Stimulated activated CD8-positive, alpha-beta memory T cell treated with anti-CD3 and anti-CD28 coated beads, Interleukin-7, amount 100 ng/mL, for 48 hours (primary cell): ENCODE results near the gene CPSF3.

Source experiments
- DNase-seq, 2 donors: peaks; one replicate each; pipeline ENCODE4 v3.0.0-alpha.2; 2020; ENCODE audit warnings: low read depth in 1 of 2; ENCODE audit errors: extremely low read depth in 1 of 2

The CPSF3 gene

GRCh38 chr2:9423100-9423921 lies at the start of gene CPSF3, which contains the start of gene ITGB1BP1:
Gene CPSF3 (plus strand): TSS chr2:9423654. CDS start chr2:9423774, 120 bp downstream.
Gene ITGB1BP1 (minus strand): TSS chr2:9423528. CDS start chr2:9418697, 4,831 bp downstream.
- peak; percentile 95 to 97 for DNase-seq

- no peak for DNase-seq
Observed at GRCh38 chr2:9374071-9374730, 49.3 kb upstream of the CPSF3 start.

DNA sequence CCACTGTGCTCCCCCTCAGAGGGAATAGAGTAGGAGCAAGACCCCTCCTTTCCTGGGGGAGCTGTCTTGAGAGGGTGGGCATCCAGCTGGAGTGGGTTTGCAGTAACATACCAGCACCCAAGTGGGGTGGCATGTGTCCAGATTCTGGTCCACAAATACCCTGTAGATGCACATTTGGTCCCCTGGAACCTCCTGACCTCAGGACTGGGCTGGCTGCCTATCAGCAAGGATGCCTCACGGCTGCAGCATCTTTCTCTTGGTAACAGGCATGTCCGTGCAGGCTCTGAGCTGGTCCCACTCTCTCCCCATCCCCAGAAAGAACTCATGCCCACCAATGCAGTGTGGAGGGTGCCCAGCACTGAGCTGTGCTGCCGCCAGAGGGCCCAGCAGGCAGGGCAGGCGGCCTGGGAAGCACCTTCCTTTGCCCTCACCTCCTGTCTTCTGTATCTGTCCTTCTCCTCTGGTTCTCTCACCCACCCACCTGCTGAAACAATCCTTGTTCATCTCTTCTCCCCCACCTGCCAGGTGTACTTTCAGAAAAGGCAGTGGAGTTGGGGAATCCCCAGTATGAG lies 47.5 kb upstream of the CPSF3 start:
- DNase-seq: no peak

DNA sequence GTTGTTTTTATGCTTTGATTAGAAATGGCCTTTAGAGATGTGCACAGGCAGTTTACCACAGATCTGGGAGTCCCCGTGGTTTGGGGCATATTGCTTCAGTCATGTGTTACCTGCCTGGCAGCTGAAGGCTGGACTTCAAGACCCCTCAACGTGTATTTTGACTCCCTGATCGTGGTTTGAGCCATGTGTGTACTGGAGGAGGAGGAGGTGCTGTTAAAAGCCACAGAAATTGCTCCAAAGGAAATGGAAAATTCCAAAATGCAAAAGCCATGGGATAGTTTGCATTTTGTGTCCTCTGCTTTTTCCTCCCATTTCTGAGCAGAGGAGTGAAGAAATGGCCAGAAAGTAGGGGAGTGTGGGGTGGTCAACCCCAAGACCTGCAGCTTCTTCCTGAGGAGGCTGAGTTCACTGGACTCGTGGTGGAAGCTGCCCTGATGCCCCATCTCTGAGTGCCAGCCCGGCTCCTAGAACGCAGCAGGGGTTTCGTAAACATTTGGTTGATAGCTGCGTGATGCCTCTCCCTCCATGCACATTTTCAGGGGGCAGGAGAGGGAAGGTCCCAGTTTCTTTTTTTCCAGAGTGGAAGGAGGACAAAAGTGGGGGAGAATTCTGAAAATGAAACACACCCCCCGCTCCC lies 45.9 kb upstream of the CPSF3 start:
- DNase-seq: no peak

DNA sequence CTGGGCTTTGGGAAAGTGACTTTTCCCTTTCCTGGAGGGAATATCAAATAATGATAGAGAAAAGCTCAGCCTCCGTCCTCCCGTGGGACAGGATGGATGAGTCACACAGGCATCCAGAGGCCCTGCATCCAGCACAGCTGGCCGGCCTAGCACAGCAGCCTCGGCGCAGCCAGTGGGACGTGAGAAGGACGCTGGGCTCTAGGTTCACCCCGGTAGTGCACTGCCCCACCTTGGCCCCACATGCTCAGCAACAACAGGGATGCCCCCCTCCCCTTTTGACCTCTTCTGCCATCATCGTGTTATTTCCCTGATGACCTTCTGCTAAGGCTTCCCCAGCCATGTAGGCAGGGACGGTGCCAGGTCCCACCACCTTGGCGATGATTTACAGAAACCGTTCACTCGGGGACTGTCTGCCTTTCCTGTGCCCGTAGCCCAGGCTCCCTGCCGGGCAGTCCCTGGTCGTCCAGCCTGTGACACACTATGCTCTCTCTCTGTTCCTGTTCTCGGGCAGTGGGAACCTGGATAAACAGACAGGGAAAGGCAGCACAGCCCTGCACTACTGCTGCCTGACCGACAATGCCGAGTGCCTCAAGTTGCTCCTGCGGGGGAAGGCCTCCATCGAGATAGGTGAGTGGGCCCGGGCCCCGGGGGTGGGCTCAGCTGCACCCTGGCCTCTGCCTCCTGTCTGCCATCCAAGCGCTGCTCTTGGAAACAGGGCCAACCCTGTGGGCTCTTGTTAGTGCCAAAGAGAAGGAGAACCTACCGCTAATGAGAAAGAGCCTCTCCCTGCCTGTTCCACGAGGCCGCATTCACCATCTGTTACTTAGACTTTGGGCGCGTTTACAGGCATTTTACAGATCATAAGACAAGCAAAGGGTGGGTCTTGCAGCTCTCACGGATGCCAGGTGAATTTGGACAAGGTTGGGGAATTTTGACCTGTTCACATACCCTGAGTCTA lies 44.7 kb upstream of the CPSF3 start:
- DNase-seq: no peak

DNA sequence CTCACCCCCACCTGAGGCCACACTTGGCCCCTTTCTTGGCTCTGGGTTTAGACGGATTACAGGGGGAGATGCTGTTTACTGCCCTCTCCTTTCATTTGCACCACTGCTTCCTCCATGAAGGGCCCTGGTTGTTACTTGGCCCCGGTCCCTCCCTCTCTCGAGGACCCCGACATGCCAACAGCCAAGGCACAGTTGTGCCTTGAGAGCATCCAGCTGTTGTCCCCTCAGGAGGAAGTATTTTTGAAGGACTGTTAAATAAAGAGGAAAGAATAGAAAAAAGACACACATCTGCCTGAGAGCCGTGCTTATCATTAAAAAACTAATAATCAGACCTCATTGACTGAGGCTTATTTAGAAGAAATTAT lies 44.1 kb upstream of the CPSF3 start:
- DNase-seq: no peak

- no peak for DNase-seq
Observed at GRCh38 chr2:9380702-9381628, 42.5 kb upstream of the CPSF3 start.

DNA sequence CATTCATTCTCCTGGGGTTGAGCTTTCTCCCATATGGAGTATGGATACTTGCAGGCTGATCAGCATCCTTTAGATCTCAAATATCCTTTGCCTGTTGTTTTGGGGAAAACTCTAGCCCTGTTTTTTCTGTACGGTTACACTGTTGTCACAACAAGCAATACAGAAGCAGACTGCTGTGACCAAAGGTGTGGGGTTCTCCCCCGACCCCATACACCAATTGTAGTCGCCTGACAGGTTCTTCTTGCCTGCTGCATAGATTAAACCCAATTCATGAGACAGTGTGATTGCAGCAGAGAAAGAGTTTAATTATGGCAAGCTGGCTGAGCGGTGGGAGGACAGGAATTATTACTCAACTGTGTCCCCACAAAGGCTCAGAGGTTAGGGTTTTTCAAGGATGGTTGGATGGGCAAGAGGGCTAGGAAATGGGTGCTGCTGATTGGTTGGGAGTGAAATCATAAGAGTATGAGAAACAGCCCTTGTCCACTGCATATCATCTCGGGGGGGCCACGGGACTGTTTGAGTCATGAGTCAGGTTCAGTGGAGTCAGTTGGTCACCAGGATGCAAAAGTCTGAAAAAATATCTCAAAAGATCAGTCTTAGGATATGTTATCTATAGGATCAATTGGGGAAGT lies 40.7 kb upstream of the CPSF3 start:
- no peak for DNase-seq

DNA sequence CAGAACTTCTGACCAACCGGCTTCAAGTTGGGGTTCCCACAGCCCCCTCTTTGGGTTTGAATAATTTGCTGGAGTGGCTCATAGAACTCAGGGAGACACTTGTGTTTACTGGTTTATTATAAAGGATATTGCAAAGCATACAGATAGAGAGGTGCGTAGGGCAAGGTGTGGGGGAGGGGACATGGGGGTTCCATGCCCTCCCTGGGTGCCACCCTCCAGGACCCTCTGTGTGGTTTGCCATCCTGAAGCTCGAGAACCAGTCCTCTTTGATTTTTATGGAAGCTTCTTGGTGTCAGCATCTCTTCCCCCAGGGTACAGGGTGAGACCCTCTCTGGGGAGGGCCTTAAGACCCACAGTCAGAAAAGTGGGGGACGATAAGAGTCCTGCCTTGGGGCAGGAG lies 38.9 kb upstream of the CPSF3 start:
- no peak for DNase-seq

DNA sequence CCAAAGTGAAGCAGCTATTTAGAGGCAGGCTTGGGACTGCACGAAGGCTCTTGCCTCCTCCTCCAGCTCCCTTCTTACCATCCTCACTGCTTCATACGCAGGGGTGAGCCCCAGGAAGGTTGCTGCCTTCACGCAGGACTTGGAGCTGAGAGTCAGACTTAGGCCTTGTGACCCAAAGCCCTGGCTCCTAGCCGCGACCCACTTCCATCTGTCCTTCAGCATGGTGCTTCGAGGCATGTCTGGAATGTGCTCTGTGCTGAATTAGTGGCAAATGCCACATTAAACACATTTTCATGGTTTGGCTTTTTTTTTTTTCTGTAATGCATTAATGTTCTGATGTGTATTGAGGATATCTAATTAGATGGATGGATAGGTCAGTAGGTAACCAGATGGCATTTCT lies 37.6 kb upstream of the CPSF3 start:
- no peak for DNase-seq

- DNase-seq: no peak
Observed at GRCh38 chr2:9388199-9388681, 35.2 kb upstream of the CPSF3 start.

DNA sequence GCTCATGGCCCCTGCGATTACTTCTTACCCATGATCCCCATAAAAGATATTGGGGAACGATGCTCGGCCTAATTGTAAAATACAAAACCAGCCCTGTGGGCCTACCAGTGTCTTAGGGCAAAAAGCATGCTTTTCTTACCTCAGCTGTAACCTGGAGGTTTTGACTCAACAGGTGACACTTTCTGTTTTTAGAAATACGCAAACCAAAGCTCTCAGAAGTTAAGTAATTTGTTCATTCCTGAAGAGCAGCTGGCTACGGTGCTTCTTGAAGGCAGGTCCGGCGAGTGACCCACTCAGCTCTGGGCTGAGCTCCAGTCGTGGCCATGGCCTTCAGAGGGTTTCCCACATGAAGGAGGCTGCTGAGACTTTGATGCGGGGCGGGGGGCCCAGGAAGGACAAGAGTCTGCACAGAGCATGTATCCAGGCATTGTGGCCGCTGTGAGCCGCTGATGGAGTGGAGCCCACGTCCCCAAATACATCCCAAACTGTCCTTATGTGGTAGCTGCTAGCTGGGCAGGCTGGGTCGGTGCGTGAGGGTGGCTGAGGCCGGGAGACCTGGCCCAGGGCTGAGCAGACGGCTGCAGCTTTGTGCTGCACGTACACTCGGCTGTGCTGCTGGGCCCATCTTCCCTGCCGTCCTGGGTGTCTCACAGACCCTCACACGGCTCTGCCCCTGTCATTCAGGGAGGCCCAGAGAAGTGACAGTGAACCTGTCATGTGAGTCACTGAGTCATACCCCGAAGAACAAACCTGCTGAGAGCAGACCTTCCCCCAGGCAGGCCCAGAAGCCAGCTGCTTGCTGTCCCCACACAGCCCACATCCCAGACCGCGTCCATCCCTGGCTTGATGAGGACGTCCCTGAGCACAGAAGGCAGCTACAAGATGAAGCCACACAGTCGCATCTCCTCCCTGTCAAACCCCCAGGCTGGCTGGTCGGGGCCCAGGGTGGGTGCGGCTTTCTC lies 34.2 kb upstream of the CPSF3 start:
- DNase-seq: no peak

DNA sequence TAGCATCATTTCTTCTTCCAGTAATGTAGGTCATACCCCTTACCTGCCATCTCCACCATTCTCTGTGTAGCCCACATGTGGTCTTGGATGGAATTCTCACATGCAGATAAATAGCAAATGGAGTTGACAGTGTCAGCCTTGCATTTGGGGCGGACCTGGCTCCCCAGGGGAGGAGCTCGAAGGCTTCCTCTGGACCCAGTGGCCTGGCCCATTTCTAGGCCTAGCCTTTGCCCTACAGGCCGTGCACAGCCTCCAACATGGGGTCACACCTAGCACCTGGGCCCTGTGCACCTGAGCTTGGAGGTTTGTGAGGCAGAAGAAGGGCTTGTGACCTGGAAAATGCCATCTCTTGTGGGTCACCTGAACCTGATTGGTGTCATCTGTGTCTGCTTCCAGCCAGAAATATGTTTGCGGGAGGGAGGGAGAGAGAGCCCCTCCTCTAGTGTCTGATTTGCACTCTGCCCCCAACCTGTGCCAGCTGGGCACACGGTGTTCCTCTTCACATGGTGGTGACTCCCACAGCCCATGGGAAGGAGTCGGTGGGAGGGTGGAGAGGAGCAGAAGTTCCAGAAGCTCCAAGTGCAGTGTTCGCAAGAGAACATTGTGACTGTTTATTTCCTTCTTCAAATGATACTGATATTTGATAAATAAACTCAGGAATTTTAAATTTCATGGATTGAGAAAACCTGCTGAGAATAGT lies 33.2 kb upstream of the CPSF3 start:
- no peak for DNase-seq

DNA sequence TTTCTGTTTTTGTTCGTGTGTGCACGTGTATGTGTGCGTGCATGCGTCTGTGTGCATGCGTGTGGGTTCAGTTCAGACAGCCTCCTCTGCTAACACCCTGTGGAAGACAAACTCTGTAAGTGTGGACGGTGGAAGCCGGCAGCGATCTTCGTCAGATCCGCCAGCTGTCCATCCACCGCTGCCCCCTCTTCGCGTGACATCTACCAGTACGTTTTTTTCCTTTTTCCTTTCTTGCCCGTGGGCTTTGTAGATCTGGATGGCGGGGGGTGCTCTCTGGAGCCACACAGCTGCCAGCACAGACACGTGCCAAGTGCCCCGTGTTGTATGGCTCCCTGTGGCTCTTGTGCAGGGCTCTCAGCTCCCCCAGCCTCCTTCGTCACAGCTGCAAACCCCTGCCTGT lies 32.5 kb upstream of the CPSF3 start:
- DNase-seq: no peak

GRCh38 chr2:9391961-9392720 lies 31.3 kb upstream of the CPSF3 start:
- no peak for DNase-seq
